ENCODE results near the gene IGF2BP1. TPM values are rescaled to one million over a fixed set of nuclear protein-coding genes. Genes with fewer than 3 reads are reported as not detected.

The IGF2BP1 gene
- total RNA-seq, 1 experiment from 2014 or later = 434 TPM

- Mint-ChIP-seq H3K27ac (no peak overlapping the region; a peak in 1 of 7 replicates), H3K4me1 (peaks cover 0 to 9% of the 10 kb centered on the region in 2 experiments; a peak in 2 of 4 replicates), H3K27me3 (ENCODE audit: low read depth) (no peaks in the 10 kb centered on the region), H3K4me3 (no peak overlapping the region), H3K36me3 (ENCODE audit: insufficient read depth in 1 of 3, low read depth in 3 of 3) (peaks cover 74 to 96% (median 96%) of the 10 kb centered on the region in 3 experiments), H3K9me3 (no peaks in the 10 kb centered on the region)
- Histone ChIP-seq H3K9ac (ENCODE audit: extremely low read depth, insufficient read length, low read length) (no peak overlapping the region), H3K14ac (ENCODE audit: insufficient read depth, low read length) (no peak overlapping the region), H2BK12ac (ENCODE audit: insufficient read length, low read depth, low read length) (no peak overlapping the region), H2BK5ac (ENCODE audit: insufficient read length, low read length) (no peak overlapping the region), H2AK5ac (ENCODE audit: insufficient read length, low read length) (no peak overlapping the region), H3K23me2 (ENCODE audit: insufficient read length, low read depth, low read length, poor library complexity, severe bottlenecking) (no peaks in the 10 kb centered on the region), H4K20me1 (ENCODE audit: control insufficient read depth, insufficient read depth, insufficient read length) (no peaks in the 10 kb centered on the region), H3K27ac (ENCODE audit: insufficient read length, low read depth, low read length) (no peak overlapping the region), H4K5ac (ENCODE audit: insufficient read length, low read depth, low read length) (no peak overlapping the region), H2BK120ac (ENCODE audit: low read depth, low read length, poor library complexity, severe bottlenecking) (no peak overlapping the region), H3K4me1 (ENCODE audit: insufficient read depth, low read length) (no peaks in the 10 kb centered on the region), H3T11ph (ENCODE audit: low read length) (no peak overlapping the region), H3K56ac (ENCODE audit: insufficient read length, low read depth, low read length) (no peak overlapping the region), H3K23ac (ENCODE audit: insufficient read length, low read depth, low read length) (no peak overlapping the region), H3K9me3 (ENCODE audit: control insufficient read depth, low read depth, low read length) (no peaks in the 10 kb centered on the region), H3K79me1 (ENCODE audit: insufficient read depth, low read depth, low read length, poor library complexity, severe bottlenecking) (no peaks in the 10 kb centered on the region), H4K91ac (ENCODE audit: insufficient read length, low read depth, low read length) (no peak overlapping the region), H2BK15ac (ENCODE audit: low read depth, low read length) (no peak overlapping the region), H3K27me3 (ENCODE audit: insufficient read depth, low read length) (no peaks in the 10 kb centered on the region), H3K4me2 (ENCODE audit: insufficient read depth, insufficient read length, low read length) (no peak overlapping the region), H3K79me2 (ENCODE audit: insufficient read depth, low read length) (no peaks in the 10 kb centered on the region), H4K8ac (replicated peaks; ENCODE audit: insufficient read length, low read depth, low read length) (no peak overlapping the region), H2BK20ac (ENCODE audit: low read depth, low read length, poor library complexity, severe bottlenecking) (no peak overlapping the region), H3K4ac (ENCODE audit: low read depth, low read length) (no peak overlapping the region), H3K18ac (ENCODE audit: insufficient read length, low read depth, low read length) (no peak overlapping the region), H2AFZ (ENCODE audit: low read length) (no peak overlapping the region)
- DNase-seq = no peak
- no CpG with 5 or more reads among the region's 2 CpGs for WGBS (ENCODE audit: extremely low coverage, insufficient read length, low lambda C conversion rate)
- no peak for TF ChIP-seq CTCF (conservative IDR thresholded peaks at IDR 0.05)
Observed at GRCh38 chr17:49045376-49045775, 48.2 kb downstream of the IGF2BP1 start.

Data from H9 (cell line).